C1 segment of cervical spinal cord (tissue), 14 donors: ENCODE measurements around the gene KCNC1.

Experiments used
- DNase-seq, 14 donors: peaks; one replicate each; lab custom pipeline; 2025; lab: John Stamatoyannopoulos, UW

KCNC1 gene

GRCh38 chr11:17752144-17752543, 17.6 kb downstream of the KCNC1 start:
- no peak for DNase-seq

DNA sequence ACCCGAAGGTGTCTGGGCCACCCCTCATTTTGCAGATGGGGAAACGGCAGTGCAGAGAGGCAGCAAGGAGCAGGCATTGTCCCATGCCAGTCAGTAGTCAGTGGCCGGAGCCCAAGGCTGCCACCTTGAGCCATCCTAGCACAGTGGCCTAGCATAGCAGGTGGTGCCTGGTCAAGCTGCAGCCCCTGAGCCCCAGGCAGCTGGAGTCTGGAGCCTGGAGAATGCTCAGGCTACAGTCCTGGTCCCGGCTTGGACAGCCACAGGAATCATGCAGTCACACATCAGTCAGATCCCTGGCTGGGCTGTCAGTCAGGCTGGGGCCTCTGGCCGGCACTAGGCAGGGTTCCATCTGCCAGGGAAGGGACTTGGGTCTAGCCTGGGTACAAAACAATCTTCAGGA, 18.6 kb downstream of the KCNC1 start:
- peak in 1 of 14 donors; percentile 69 for DNase-seq

DNA sequence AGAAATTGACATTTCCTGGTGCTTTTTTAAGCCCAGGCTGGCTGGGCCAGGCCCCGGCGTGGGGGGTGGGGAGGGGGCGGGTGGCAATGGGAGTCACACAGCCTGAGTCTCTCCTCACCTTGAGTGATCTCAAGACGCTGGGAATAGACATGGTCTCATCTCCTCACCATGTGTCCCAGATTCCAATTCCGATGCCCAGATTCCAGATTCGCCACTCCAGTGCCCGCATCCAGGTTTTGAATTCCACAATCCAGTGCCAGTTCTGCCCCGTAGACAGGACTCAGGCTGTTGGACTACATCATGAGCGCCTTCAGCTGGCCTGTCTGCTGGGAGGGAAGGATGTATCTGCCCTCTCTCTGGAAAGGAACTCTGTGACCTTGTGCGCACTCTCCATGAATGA, 19.1 kb downstream of the KCNC1 start:
- peak in 1 of 14 donors; percentile 62 for DNase-seq

GRCh38 chr11:17755891-17756290, 21.3 kb downstream of the KCNC1 start:
- DNase-seq = no peak

GRCh38 chr11:17760102-17761029, 25.8 kb downstream of the KCNC1 start:
- DNase-seq = peak in 3 of 14 donors; percentile 3 to 77 (median 8)

DNA sequence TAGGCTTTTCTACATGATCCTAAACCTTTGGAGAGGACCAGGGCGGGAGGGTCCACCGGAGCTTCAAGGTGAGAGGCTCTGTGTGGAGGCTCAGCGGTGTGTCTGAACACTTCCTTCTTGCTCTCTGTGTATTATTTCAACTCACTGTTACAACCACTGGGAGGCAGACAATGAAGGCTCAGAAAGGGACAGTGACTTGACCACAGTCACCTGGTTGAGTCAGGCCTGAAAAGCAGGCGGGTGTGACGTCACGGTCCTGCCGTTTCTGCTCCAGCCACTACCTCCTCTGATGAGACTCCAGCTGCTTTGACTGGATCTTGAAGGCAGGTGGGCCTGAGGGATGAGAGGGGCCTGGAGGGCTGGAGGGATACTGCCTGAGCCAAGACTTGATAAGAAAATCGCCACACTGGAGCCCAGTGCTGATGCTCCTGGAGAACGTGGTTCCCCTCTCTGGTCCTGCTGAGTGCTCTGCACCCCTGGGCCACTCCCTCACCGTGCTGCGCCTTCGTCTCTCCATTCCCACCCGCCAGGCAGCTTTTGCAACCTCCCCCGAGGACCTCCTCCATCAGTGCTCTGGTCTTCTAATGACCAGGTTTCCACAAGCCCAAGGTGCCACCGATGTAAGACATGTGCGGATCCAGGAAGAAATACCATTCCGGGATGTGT, 27.9 kb downstream of the KCNC1 start:
- no peak for DNase-seq

- no peak for DNase-seq
Measured at GRCh38 chr11:17763244-17763643, 28.7 kb downstream of the KCNC1 start.

- DNase-seq = no peak
Measured at GRCh38 chr11:17763703-17764102, 29.1 kb downstream of the KCNC1 start.

- DNase-seq = no peak
Measured at GRCh38 chr11:17764446-17765218, 30.1 kb downstream of the KCNC1 start.

GRCh38 chr11:17765356-17766072, 30.9 kb downstream of the KCNC1 start:
- DNase-seq = no peak

- no peak for DNase-seq
Measured at GRCh38 chr11:17766073-17766359, 31.4 kb downstream of the KCNC1 start.

DNA sequence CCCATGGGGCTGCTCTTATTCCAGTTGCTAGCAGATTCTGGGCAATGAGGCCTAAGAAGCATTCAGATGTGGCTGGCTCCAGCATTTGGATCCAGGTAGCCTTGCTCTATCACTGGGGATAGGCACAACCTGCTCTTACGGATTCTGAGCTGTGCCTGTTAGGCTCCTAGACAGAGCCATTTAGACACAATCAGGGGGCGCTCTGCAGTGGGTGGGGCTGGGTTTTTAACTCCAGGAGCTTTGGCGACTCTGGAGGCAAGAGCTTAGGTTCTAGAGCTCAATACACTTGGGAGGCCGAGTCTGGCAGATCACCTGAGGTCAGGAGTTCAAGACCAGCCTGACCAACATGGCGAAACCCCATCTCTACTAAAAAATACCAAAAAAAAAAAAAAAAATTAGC, 32.0 kb downstream of the KCNC1 start:
- DNase-seq = no peak

- no peak for DNase-seq
Measured at GRCh38 chr11:17767301-17767885, 32.8 kb downstream of the KCNC1 start.

GRCh38 chr11:17767914-17768313, 33.3 kb downstream of the KCNC1 start:
- no peak for DNase-seq

DNA sequence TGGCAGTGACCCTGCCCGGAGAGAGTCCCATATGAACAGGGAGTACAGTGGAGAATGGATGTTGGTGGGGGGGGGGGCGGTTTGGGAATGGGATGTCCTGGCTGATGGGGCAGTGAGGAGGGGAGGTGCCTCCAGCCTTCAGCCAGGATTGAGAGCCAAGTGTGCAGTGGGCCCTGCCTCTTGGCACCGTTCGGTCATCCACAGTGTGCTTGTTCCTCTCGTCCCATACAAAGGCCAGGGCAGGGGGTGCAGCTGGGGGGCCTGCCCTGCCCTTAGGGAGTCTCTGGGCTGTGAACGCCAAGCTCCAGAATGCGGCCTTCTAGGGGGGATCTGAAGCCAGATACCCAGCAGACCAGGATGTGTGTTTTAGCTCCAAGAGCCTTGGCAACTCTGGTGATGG, 34.0 kb downstream of the KCNC1 start:
- no peak for DNase-seq

GRCh38 chr11:17769218-17769617, 34.6 kb downstream of the KCNC1 start:
- no peak for DNase-seq

GRCh38 chr11:17770048-17770652, 35.6 kb downstream of the KCNC1 start:
- no peak for DNase-seq

DNA sequence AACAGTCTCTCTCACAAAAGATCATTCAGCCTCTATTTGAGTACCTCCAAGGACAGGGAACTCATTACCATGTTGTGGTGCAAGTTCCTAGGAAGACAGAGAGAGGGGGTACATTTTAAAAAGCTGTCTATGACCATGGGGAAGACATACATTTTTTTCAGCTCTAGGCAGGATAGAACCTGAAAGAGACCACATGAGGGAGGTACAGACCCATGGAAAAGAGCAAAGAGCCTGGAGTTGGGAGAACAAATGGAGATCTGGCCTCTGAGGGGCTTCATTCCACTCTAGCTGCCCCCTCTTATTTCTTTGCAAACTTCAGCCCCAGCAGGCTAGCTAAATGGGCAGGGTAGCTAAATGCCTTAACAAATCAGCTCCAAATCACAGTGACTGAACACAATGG, 36.3 kb downstream of the KCNC1 start:
- no peak for DNase-seq

DNA sequence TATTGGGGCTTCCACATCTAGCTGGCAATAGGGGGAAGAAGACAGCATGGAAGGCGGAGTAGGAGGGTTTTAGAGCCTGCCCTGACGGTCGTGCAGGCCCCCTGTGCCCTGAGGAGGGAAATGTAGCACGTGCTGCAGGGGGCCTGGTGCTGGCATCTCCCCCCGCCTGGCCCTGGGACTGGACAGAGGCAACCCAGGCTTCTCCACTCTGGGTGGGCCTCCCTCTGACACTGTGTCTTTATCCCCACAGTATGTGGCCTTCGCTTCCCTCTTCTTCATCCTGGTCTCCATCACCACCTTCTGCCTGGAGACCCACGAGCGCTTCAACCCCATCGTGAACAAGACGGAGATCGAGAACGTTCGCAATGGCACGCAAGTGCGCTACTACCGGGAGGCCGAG, 36.8 kb downstream of the KCNC1 start:
- no peak for DNase-seq

DNA sequence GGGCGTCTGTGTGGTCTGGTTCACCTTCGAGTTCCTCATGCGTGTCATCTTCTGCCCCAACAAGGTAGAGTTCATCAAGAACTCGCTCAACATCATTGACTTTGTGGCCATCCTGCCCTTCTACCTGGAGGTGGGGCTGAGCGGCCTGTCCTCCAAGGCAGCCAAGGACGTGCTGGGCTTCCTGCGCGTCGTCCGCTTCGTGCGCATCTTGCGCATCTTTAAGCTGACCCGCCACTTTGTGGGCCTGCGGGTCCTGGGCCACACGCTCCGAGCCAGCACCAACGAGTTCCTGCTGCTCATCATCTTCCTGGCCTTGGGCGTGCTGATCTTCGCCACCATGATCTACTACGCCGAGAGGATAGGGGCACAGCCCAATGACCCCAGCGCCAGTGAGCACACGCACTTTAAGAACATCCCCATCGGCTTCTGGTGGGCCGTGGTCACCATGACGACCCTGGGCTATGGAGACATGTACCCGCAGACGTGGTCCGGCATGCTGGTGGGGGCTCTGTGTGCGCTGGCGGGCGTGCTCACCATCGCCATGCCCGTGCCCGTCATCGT, 37.3 kb downstream of the KCNC1 start:
- DNase-seq = no peak
